Hepatocyte (in vitro differentiated cells): ENCODE data around the gene ZMAT5.

Experiments used
- EZH2 ChIP-seq: fragments of 200-600 bp; sonication (generic); IDR thresholded peaks from 2 replicates; pipeline ENCODE4 v1.6.1; 2016; ENCODE audit warnings: antibody characterized with exemption, mild to moderate bottlenecking, borderline replicate concordance
- TF ChIP-seq, protein P1 (sequence below): fragments of 200-600 bp; sonication (generic); IDR thresholded peaks from 2 replicates; pipeline ENCODE4 v1.5.1; 2016; ENCODE audit warnings: antibody characterized with exemption, mild to moderate bottlenecking; ENCODE audit not compliant: poor library complexity

DNA sequence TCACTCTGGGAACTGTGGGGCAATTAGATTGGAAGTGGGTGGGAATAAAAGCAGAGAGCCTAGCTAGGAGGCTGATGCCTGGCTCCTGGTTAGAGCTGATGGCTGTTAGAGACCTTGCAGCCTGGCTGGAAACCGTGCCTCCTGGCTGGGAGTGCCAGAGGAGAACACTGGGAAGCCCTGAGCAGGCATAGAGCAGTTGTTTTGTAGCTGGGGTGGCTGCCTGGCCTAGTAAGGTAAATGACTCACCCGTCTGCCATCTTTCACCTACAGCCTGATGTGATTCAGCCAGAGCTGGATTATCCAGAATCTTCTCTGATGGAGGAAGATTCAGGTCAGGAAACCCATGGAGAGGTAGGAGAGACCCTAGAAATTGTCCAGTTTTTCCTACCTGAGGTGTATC is 6.4 kb upstream of the ZMAT5 start:
- TF ChIP-seq, protein P1, sequence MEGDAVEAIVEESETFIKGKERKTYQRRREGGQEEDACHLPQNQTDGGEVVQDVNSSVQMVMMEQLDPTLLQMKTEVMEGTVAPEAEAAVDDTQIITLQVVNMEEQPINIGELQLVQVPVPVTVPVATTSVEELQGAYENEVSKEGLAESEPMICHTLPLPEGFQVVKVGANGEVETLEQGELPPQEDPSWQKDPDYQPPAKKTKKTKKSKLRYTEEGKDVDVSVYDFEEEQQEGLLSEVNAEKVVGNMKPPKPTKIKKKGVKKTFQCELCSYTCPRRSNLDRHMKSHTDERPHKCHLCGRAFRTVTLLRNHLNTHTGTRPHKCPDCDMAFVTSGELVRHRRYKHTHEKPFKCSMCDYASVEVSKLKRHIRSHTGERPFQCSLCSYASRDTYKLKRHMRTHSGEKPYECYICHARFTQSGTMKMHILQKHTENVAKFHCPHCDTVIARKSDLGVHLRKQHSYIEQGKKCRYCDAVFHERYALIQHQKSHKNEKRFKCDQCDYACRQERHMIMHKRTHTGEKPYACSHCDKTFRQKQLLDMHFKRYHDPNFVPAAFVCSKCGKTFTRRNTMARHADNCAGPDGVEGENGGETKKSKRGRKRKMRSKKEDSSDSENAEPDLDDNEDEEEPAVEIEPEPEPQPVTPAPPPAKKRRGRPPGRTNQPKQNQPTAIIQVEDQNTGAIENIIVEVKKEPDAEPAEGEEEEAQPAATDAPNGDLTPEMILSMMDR: no peak
- no peak for TF ChIP-seq EZH2
